ENCODE measurements around the gene CST7.
"Not testable (repeated sequence)": the region's sequence is repeated elsewhere in the genome, so short reads cannot be mapped to it uniquely, and the experiment has no call there.

Gene CST7

DNA sequence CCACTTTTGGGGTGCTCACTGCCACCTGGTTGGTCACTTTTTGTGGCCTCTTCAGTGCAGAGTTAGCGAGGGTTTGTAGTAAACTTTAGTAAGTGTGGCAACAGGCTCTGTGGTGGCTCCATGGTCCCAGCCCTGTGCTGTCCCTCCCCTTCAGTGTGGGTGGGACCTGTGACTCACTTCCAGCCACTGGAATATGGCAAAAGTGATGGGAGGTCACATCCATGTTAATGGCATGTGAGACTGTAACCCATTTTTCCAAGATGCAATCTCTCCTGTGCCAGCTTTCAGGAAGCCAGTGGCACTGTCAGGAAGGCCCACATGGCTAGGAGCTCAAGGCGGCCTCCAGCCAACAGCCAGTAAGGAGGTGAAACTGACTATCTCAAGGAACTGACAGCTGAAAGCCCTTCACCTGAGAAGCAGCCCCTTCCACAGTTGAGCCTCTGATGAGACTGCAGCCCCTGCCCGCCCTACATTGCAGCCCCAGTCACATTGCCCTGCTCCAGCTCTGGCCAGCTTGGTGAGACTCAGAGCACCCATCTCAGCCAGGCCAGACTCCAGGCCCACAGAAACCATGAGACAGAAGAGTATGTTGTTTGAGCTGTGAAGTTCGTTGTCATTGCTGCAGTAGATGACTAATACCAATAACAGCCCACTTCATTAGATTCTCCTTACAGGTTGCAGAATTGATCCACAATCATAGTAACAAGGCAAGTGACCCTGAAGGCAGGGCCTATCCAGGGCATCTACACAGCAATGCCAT, 13.1 kb upstream of the CST7 start:
- Mint-ChIP-seq H3K36me3 (ENCODE audit: low read depth) (peaks cover 7% of the 10 kb centered on the region), H3K27ac (no peak overlapping the region), H3K27me3 (no peaks in the 10 kb centered on the region), H3K4me1 (peaks cover 24% of the 10 kb centered on the region), H3K9me3 (peaks cover 11% of the 10 kb centered on the region), H3K4me3 (no peak overlapping the region)
- ATAC-seq (peak; percentile 44), DNase-seq (no peak)

DNA sequence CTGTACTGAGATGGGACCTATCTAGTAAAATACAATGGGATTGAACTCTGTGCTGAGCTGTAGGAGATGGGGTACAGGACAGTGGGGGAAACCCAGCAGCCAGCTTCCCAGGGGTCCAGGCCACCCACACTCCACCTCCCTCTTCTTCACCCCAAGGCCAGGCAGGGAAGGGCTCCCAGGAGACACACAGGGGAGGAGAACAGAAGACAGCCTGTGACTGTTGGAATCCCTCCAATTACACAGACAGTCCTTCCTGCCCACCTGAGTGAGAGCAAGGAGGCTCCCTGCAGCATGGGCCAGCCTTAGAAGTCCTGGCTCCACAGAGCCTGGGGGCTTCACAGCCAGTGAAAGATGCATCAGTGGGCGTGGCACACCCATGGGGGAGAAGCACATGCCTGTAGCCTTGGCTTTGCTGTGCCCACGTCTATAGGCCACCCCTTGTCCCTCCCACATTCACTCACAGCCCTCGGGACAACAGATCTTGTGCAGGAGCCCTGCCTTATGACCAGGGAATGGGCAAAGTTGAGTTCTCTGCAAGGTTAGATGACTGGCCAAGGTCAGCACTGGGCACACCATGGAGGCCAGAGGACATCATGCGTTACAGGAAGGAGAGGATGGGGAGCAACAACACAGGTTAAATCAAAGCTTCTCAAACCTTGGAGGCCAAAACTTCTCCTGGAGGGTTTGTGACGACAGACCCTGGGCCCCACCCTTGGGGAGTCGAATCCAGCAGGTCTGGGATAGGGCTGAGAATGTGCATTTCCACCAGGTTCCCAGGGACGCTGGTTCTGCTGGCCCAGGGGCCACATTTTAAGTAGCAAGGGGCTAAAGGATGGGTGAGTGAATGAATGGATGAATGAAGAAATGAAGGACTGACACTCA, 12.3 kb upstream of the CST7 start:
- Mint-ChIP-seq H3K4me3 (no peak overlapping the region), H3K27ac (no peak overlapping the region), H3K27me3 (no peaks in the 10 kb centered on the region), H3K36me3 (ENCODE audit: low read depth) (peaks cover 11% of the 10 kb centered on the region), H3K4me1 (peaks cover 17% of the 10 kb centered on the region), H3K9me3 (peaks cover 17% of the 10 kb centered on the region)
- DNase-seq (no peak), ATAC-seq (no peak)

DNA sequence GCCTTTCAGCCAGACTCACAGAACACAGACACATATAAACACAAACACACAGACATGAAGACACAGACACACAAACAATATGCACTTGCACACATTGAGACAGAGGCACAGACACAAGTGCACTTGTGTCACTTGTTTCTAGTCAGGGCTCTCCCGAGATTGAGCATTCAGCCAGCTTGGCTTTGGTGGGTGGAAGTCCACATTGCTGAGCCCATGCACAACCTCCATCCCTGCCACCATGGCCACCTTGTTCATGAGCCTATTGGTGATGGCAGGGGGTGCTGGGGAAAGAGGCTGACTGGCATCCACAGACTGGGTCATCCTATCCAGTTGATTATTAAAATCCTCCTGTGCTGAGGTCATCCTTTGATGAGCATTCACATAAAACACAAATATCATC, 11.5 kb upstream of the CST7 start:
- H3K27ac Mint-ChIP-seq: no peak overlapping the region
- H3K9me3 Mint-ChIP-seq: peaks cover 23% of the 10 kb centered on the region
- DNase-seq: no peak
- H3K36me3 Mint-ChIP-seq (ENCODE audit: low read depth): peaks cover 11% of the 10 kb centered on the region
- peaks cover 9% of the 10 kb centered on the region for H3K4me1 Mint-ChIP-seq
- H3K27me3 Mint-ChIP-seq: no peaks in the 10 kb centered on the region
- H3K4me3 Mint-ChIP-seq: no peak overlapping the region
- ATAC-seq: no peak

DNA sequence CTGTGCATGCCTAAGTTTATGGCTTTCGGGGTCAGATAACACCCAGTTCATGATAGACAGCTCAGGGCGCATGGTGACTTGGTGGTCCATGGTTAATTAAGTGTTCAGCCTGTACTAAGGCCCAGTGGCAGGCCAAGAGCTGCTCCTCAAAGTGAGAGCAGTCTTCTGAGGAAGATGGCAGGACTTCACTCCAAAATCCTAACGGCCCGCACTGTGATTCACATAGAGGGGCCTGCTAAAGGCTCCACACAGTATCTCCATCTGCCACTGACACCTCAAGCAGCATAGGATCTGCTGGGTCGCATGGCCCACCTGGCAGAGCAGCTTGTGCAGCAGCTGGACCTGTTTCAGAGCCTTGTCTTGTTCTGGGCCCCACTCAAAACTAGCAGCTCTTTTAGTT, 10.6 kb upstream of the CST7 start:
- Mint-ChIP-seq H3K27me3 (no peaks in the 10 kb centered on the region), H3K4me1 (peaks cover 5% of the 10 kb centered on the region), H3K27ac (no peak overlapping the region), H3K4me3 (no peak overlapping the region), H3K36me3 (ENCODE audit: low read depth) (peaks cover 8% of the 10 kb centered on the region), H3K9me3 (peaks cover 20% of the 10 kb centered on the region)
- DNase-seq (no peak), ATAC-seq (no peak)

DNA sequence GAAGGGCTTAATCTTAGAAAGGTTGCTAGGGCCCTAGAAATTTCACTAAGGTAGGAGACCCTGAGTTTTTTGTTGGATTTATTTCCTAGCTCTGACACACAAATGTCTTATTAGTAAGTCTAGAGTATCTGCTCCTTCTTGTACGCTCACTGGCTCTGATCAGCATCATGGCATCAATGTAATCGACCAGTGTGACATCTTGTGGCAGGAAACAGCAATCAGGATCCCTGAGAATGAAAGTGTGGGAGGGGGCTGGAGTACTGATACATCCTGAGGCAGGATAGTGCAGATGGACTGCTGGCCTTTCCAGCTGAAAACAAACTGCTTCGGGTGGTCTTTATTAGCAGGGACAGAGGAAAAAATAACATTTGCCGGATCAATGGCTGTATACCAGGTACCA, 10.0 kb upstream of the CST7 start:
- DNase-seq (no peak), ATAC-seq (no peak)
- H3K27ac Mint-ChIP-seq: no peak overlapping the region
- H3K9me3 Mint-ChIP-seq: peaks cover 22% of the 10 kb centered on the region
- peaks cover 8% of the 10 kb centered on the region for H3K36me3 Mint-ChIP-seq (ENCODE audit: low read depth)
- H3K4me1 Mint-ChIP-seq: peaks cover 5% of the 10 kb centered on the region
- H3K27me3 Mint-ChIP-seq: no peaks in the 10 kb centered on the region
- no peak overlapping the region for H3K4me3 Mint-ChIP-seq

DNA sequence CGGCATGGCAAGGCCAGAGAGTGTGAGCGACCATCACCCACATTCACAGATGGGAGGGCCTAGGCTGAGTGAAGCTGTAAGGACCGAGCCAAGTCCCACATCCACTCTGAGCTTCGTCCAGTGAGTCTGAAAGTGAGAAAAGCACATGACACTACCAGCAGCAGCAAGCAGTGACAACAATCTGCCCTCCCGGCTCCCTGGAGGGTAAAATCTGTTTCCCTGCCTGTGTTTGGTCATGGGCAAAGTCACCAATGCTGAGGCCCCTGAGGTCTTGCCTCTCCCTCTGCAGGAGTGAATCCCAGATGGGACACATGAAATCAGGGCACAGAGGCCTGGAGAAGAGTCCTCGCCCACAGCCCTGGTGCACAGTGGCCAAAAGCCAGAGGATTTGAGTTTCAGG, 6.4 kb upstream of the CST7 start:
- H3K27me3 Mint-ChIP-seq: no peaks in the 10 kb centered on the region
- peaks cover 15% of the 10 kb centered on the region for H3K4me1 Mint-ChIP-seq
- H3K4me3 Mint-ChIP-seq: no peak overlapping the region
- no peak overlapping the region for H3K27ac Mint-ChIP-seq
- DNase-seq: no peak
- H3K9me3 Mint-ChIP-seq: peaks cover 54% of the 10 kb centered on the region
- peaks cover 30% of the 10 kb centered on the region for H3K36me3 Mint-ChIP-seq (ENCODE audit: low read depth)
- ATAC-seq: no peak

DNA sequence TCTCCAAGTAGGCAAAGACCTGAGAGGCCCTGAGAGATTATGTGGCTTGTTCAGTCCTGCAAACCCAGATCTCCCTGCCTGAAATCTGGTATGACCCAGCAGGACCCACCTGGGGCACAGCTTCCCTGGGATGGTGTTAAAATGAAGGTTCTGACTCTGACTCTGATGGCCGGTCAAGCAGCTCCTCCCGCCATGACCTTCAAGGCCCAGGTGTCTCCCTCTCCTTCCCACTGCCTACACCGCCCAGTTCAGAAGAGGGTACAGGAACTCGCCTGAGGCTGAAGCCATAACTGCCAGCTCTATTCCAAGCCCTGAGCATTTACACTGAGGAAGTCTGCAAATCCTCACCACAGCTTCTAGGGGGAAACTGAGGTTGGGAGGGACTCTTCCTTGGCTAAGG, 5.9 kb upstream of the CST7 start:
- H3K9me3 Mint-ChIP-seq: peaks cover 59% of the 10 kb centered on the region
- ATAC-seq (no peak), DNase-seq (no peak)
- peaks cover 20% of the 10 kb centered on the region for H3K4me1 Mint-ChIP-seq
- H3K27ac Mint-ChIP-seq: no peak overlapping the region
- H3K4me3 Mint-ChIP-seq: no peak overlapping the region
- no peaks in the 10 kb centered on the region for H3K27me3 Mint-ChIP-seq
- H3K36me3 Mint-ChIP-seq (ENCODE audit: low read depth): peaks cover 35% of the 10 kb centered on the region

DNA sequence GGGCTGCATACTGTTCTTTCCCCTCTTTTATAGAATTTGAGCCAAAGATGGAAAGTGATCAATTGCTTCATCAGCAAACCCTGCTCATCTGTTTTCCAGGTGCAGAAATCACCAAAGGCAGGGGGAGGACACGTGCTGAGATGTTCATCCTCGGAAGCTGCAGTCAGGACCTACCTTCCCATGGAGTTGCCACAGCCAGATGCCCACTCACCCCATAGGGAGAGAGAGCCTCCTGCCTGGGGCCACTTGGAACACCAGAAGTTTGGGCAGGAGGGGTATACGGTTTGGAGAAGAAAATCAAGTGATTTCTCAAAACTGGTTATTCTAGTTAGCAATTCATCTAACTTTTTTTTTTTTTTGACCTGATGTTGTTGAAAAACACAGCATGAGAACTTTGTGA, 5.3 kb upstream of the CST7 start:
- Mint-ChIP-seq H3K36me3 (ENCODE audit: low read depth) (peaks cover 38% of the 10 kb centered on the region), H3K4me1 (peaks cover 25% of the 10 kb centered on the region), H3K27ac (no peak overlapping the region), H3K9me3 (peaks cover 59% of the 10 kb centered on the region), H3K4me3 (no peak overlapping the region), H3K27me3 (no peaks in the 10 kb centered on the region)
- ATAC-seq (no peak), DNase-seq (no peak)

DNA sequence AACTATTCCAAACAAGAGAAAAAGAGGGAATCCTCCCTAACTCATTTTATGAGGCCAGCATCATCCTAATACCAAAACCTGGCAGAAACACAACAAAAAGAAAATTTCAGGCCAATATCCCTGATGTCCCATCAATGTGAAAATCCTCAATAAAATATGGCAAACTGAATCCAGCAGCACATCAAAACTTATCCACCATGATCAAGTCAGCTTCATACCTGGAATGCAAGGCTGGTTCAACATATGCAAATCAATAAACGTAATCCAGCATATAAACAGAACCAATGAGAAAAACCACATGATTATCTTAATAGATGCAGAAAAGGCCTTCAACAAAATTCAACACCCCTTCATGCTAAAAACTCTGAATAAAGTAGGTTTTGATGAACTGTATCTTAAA, 2.7 kb upstream of the CST7 start:
- H3K27me3 Mint-ChIP-seq, H3K4me3 Mint-ChIP-seq, ATAC-seq, H3K27ac Mint-ChIP-seq, DNase-seq: not testable (repeated sequence)
- Mint-ChIP-seq H3K36me3 (ENCODE audit: low read depth) (peaks cover 34% of the 10 kb centered on the region), H3K9me3 (peaks cover 50% of the 10 kb centered on the region), H3K4me1 (peaks cover 36% of the 10 kb centered on the region)

DNA sequence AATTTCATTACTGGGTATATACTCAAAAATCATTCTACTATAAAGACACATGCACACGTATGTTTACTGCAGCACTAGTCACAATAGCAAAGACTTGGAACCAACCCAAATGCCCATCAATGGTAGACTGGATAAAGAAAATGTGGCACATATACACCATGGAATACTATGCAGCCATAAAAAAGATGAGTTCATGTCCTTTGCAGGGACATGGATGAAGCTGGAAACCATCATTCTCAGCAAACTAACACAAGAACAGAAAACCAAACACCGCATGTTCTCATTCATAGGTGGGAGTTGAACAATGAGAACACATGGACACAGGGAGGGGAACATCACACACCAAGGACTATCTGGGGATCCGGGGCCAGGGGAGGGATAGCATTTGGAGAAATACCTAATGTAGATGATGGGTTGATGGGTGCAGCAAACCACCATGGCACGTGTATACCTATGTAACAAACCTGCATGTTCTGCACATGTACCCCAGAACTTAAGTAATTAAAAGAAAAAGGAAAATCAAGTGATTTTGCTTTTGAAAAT, 602 bp upstream of the CST7 start:
- Mint-ChIP-seq H3K27ac (peak overlapping the region; percentile 97), H3K9me3 (peaks cover 40% of the 10 kb centered on the region), H3K36me3 (ENCODE audit: low read depth) (peaks cover 41% of the 10 kb centered on the region), H3K4me3 (peak overlapping the region; percentile 89), H3K4me1 (peaks cover 49% of the 10 kb centered on the region)
- DNase-seq, H3K27me3 Mint-ChIP-seq, ATAC-seq: not testable (repeated sequence)

DNA sequence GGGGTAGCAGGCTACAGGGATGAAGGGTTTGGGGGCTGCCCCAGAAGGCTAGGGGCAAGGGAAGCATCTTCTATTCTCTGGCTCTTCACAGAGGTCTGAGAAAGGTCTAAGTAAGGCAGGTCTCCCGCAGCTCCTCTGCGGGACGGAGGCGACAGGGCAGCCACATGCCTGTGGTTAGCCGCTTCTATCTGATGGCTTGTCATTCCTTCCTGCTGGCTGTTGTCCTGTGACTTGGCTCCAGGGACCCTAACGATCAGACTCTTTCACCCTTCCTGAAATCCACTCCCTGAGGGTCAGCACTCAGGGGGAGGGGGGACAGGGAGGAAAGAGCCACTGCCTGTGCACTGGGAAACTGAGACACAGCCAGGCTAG, 673 bp downstream of the CST7 start:
- DNase-seq (peak; percentile 37), ATAC-seq (peak; percentile 12)
- H3K27ac Mint-ChIP-seq: peak overlapping the region; percentile 97
- peak overlapping the region; percentile 89 for H3K4me3 Mint-ChIP-seq
- peaks cover 51% of the 10 kb centered on the region for H3K36me3 Mint-ChIP-seq (ENCODE audit: low read depth)
- no peaks in the 10 kb centered on the region for H3K27me3 Mint-ChIP-seq
- peaks cover 30% of the 10 kb centered on the region for H3K9me3 Mint-ChIP-seq
- H3K4me1 Mint-ChIP-seq: peaks cover 60% of the 10 kb centered on the region

DNA sequence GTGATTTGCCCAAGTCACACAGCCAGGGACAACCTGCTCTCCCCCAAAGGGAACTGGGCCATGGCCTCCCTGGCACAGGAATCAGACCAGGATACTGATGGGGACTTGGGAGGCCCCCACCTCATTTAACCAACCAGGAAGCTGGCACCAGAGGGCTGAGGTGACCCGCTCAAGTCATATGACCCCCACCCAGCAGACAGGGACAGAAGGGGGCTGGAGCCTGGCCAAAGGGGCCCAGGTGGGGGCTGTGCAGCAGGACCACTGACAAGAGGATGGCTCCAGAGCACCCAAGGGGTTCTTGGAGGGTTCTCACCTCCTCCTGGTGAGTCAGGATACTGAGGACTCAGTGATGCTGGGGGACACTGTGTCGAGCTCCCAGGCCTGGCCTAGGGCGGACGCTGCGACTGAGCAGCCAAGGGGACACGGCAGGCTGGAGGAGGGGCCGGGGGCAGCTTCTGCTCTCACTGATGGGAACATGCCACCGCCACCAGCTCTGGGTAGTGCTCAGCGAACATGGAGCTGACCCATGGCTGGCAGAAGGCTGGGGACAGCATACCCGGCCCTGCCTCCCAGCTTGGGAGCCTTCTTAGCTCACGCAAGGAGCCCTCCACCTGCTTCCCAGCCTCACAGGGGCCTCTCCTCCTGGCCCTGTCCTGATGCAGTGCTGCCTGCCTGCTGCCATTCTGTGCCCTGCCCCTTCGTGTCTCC, 1.2 kb downstream of the CST7 start:
- H3K4me1 Mint-ChIP-seq: peaks cover 65% of the 10 kb centered on the region
- H3K4me3 Mint-ChIP-seq: peak overlapping the region; percentile 89
- H3K27ac Mint-ChIP-seq: peak overlapping the region; percentile 97
- peaks cover 56% of the 10 kb centered on the region for H3K36me3 Mint-ChIP-seq (ENCODE audit: low read depth)
- H3K27me3 Mint-ChIP-seq: no peaks in the 10 kb centered on the region
- ATAC-seq (no peak), DNase-seq (no peak)
- H3K9me3 Mint-ChIP-seq: peaks cover 26% of the 10 kb centered on the region

DNA sequence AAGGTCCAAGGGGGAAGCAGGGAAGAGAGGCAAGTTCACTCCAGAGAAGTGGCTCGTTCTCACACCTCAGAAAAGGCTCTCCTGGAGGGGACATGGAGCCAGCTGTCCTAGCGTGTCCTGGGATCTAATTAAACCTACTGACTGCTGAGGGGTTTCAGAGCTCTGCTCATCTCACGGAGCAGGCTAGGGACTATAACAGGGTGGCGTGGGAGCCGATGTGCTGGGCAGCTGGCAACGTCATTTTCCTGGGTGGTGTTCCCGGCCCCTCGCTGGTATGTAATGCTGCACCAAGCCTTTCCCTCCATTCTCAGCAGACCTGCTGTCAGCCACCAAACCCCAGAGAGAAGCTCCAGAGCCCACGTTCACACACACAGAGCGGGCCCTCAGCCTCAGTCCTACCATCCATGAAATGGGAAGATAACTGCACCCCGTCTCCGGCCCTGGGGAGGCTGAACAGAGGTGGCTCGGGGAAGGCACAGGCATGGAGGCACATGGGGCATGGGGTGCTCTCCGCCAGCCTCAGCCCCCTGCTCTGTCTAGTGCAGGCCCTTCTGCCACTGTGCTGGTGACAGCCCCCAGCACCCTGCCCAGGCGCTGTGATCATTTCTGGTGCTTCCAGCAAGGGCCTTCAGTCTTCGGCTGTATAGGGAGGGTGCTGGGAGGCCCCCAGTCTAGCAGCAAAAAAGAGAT, 1.9 kb downstream of the CST7 start:
- peaks cover 54% of the 10 kb centered on the region for H3K36me3 Mint-ChIP-seq (ENCODE audit: low read depth)
- H3K4me1 Mint-ChIP-seq: peaks cover 64% of the 10 kb centered on the region
- peak overlapping the region; percentile 89 for H3K4me3 Mint-ChIP-seq
- H3K27ac Mint-ChIP-seq: peak overlapping the region; percentile 69
- no peak for DNase-seq
- no peak for ATAC-seq
- peaks cover 19% of the 10 kb centered on the region for H3K9me3 Mint-ChIP-seq
- H3K27me3 Mint-ChIP-seq: no peaks in the 10 kb centered on the region

DNA sequence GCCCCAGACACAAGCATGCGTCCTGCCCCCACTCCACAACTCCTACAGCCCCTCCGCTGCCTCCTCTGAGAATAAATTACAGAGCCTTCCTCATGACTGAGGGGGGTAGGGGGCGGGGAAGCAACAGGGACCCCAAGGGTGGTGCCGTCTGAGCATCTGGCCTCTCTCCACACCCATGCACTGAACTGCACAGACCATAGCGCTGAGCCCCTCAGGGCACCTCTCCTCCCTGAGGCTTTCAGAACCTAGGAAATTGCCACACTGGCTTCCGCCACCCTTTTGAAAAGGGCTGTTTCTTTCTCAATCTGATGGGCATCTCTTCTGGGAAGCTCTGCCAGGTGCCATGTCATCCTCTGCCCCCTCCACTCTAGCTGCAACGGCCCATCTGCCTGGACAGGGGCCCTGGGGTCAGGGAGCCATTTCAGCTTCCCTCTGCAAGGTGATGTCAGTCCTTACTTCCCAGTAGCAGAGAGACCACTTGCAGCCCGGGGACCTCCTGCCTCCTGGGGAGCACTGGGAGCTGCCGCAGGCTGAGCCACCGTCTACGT, 2.5 kb downstream of the CST7 start:
- peaks cover 16% of the 10 kb centered on the region for H3K9me3 Mint-ChIP-seq
- H3K36me3 Mint-ChIP-seq (ENCODE audit: low read depth): peaks cover 54% of the 10 kb centered on the region
- H3K4me3 Mint-ChIP-seq: peak overlapping the region; percentile 89
- no peak for ATAC-seq
- H3K4me1 Mint-ChIP-seq: peaks cover 68% of the 10 kb centered on the region
- H3K27ac Mint-ChIP-seq: peak overlapping the region; percentile 69
- no peaks in the 10 kb centered on the region for H3K27me3 Mint-ChIP-seq
- DNase-seq: no peak

Data from activated naive CD8-positive, alpha-beta T cell treated with anti-CD3 and anti-CD28 coated beads, Interleukin-2, amount 50 U/mL, for 24 hours (primary cell).